Chondrocyte (in vitro differentiated cells): ENCODE results near the gene CASP2. TPM values are rescaled to one million over a fixed set of nuclear protein-coding genes. Genes with fewer than 3 reads are reported as not detected.
A peak's percentile ranks its signal among the peaks of the same experiment; 100 is the strongest.

Experiments
- DNase-seq: peaks from one replicate; pipeline ENCODE4 v3.0.0; 2021; ENCODE audit warnings: mixed read lengths, low spot score
- H3K27ac Mint-ChIP-seq: one replicate; pipeline ENCODE4 v1.8.0; 2021; ENCODE audit warnings: mild to moderate bottlenecking, moderate library complexity, mixed read lengths; ENCODE audit not compliant: unreplicated experiment
- H3K27me3 Mint-ChIP-seq: 2 replicates; pipeline ENCODE4 v1.8.0; 2021; ENCODE audit warnings: low read depth, mixed read lengths
- H3K36me3 Mint-ChIP-seq: 2 replicates; pipeline ENCODE4 v1.8.0; 2021; ENCODE audit warnings: low read depth, mixed read lengths
- H3K4me1 Mint-ChIP-seq: 2 replicates; pipeline ENCODE4 v1.8.0; 2021; ENCODE audit warnings: low read depth, mild to moderate bottlenecking, mixed read lengths
- H3K4me3 Mint-ChIP-seq: one replicate; pipeline ENCODE4 v1.8.0; 2021; ENCODE audit warnings: mild to moderate bottlenecking, moderate library complexity, mixed read lengths; ENCODE audit not compliant: unreplicated experiment
- H3K9me3 Mint-ChIP-seq: 2 replicates; pipeline ENCODE4 v1.8.0; 2021; ENCODE audit warnings: low read depth, mixed read lengths
- CTCF ChIP-seq: fragments of 200-600 bp; sonication (generic); IDR thresholded peaks from 2 replicates; pipeline ENCODE4 v1.5.0; 2021; ENCODE audit warnings: antibody characterized with exemption, mild to moderate bottlenecking, moderate library complexity
- total RNA-seq: library from RNA; stranded (reverse); gene quantifications from 3 replicates; pipeline ENCODE4 v1.2.1, GENCODE V29; 2021

CASP2 gene
- total RNA-seq, 1 donor from 2014 or later: 30.3 TPM

- Mint-ChIP-seq H3K4me3 (no peak overlapping the region), H3K27me3 (no peaks in the 10 kb centered on the region), H3K36me3 (peaks cover 32% of the 10 kb centered on the region), H3K27ac (no peak overlapping the region), H3K4me1 (peaks cover 49% of the 10 kb centered on the region), H3K9me3 (no peaks in the 10 kb centered on the region)
- TF ChIP-seq CTCF: no peak
- DNase-seq: no peak
These were observed 4.7 kb downstream of the CASP2 start for GRCh38 chr7:143292876-143293275.

GRCh38 chr7:143295870-143296269 lies 7.7 kb downstream of the CASP2 start:
- peaks cover 45% of the 10 kb centered on the region for H3K36me3 Mint-ChIP-seq
- H3K27ac Mint-ChIP-seq: peak overlapping the region; percentile 8
- H3K4me3 Mint-ChIP-seq: no peak overlapping the region
- H3K9me3 Mint-ChIP-seq: no peaks in the 10 kb centered on the region
- no peak for TF ChIP-seq CTCF
- H3K4me1 Mint-ChIP-seq: peaks cover 30% of the 10 kb centered on the region
- no peak for DNase-seq
- H3K27me3 Mint-ChIP-seq: no peaks in the 10 kb centered on the region

- Mint-ChIP-seq H3K9me3 (no peaks in the 10 kb centered on the region), H3K4me1 (peaks cover 24% of the 10 kb centered on the region), H3K36me3 (peaks cover 46% of the 10 kb centered on the region), H3K27ac (no peak overlapping the region), H3K27me3 (no peaks in the 10 kb centered on the region), H3K4me3 (no peak overlapping the region)
- no peak for TF ChIP-seq CTCF
- no peak for DNase-seq
These were observed 8.5 kb downstream of the CASP2 start for GRCh38 chr7:143296686-143297085.

- no peaks in the 10 kb centered on the region for H3K27me3 Mint-ChIP-seq
- H3K4me1 Mint-ChIP-seq: peaks cover 24% of the 10 kb centered on the region
- peaks cover 47% of the 10 kb centered on the region for H3K36me3 Mint-ChIP-seq
- H3K27ac Mint-ChIP-seq: no peak overlapping the region
- no peak for DNase-seq
- no peaks in the 10 kb centered on the region for H3K9me3 Mint-ChIP-seq
- TF ChIP-seq CTCF: no peak
- H3K4me3 Mint-ChIP-seq: no peak overlapping the region
These were observed 11.2 kb downstream of the CASP2 start for GRCh38 chr7:143299346-143299745.

- peaks cover 47% of the 10 kb centered on the region for H3K36me3 Mint-ChIP-seq
- no peak overlapping the region for H3K27ac Mint-ChIP-seq
- TF ChIP-seq CTCF: peak; percentile 72
- no peaks in the 10 kb centered on the region for H3K9me3 Mint-ChIP-seq
- H3K4me1 Mint-ChIP-seq: peaks cover 24% of the 10 kb centered on the region
- H3K4me3 Mint-ChIP-seq: no peak overlapping the region
- H3K27me3 Mint-ChIP-seq: no peaks in the 10 kb centered on the region
- DNase-seq: no peak
These were observed 11.7 kb downstream of the CASP2 start for GRCh38 chr7:143299840-143300239.
